ENCODE data around the gene ZNF610. TPM values are rescaled to one million over a fixed set of nuclear protein-coding genes. Genes with fewer than 3 reads are reported as not detected.
A peak's percentile ranks its signal among the peaks of the same experiment; 100 is the strongest.

Gene ZNF610
- total and polyA plus RNA-seq, 8 donors = 0.44 to 3.0 (median 0.89) TPM

GRCh38 chr19:52391135-52391534 lies 55.1 kb downstream of the ZNF610 start:
- Histone ChIP-seq H3K9me3 (no peaks in the 10 kb centered on the region), H3K27me3 (no peaks in the 10 kb centered on the region), H3K36me3 (no peaks in the 10 kb centered on the region), H3K4me1 (no peaks in the 10 kb centered on the region), H3K27ac (no peak overlapping the region), H3K4me3 (no peak overlapping the region)
- no peak for DNase-seq
- no peak for TF ChIP-seq CTCF (IDR thresholded peaks at IDR 0.05)
- ATAC-seq = no peak
- intact Hi-C loops (cut with DNase I) = no loop called here
- FAIRE-seq = no peak
- 39 to 60% methylated on average over 1 of the region's 1 CpG for WGBS, 2 donors

- no peaks in the 10 kb centered on the region for H3K4me1 ChIP-seq
- H3K27ac ChIP-seq = peak within 1 kb of the TSS; percentile 7 to 64 (median 42)
- H3K4me3 ChIP-seq = peak within 1 kb of the TSS; percentile 35 to 71 (median 58)
- H3K27me3 ChIP-seq = no peaks in the 10 kb centered on the region
- peak; percentile 90 to 99 (median 94) for DNase-seq
- H3K9me3 ChIP-seq = no peaks in the 10 kb centered on the region
- FAIRE-seq = no peak
- ATAC-seq = peak; percentile 100
- 0 to 1% methylated on average over 32 to 36 of the region's 36 CpGs for WGBS, 2 donors
- intact Hi-C loops (cut with DNase I) = no loop called here
- no peak for TF ChIP-seq CTCF (IDR thresholded peaks at IDR 0.05)
- H3K36me3 ChIP-seq = peaks cover under 1 to 10% (median 7%) of the 10 kb centered on the region in 3 donors
Observed at GRCh38 chr19:52397310-52398080, 61.5 kb downstream of the ZNF610 start, which contains the start of gene ZNF528. Gene ZNF528 (plus strand): TSS chr19:52397849. CDS start chr19:52402014, 4,165 bp downstream.

- no peak for TF ChIP-seq CTCF (IDR thresholded peaks at IDR 0.05)
- no peaks in the 10 kb centered on the region for H3K27me3 ChIP-seq
- peaks cover 3 to 16% (median 7%) of the 10 kb centered on the region in 3 donors for H3K36me3 ChIP-seq
- FAIRE-seq = no peak
- DNase-seq = peak in 1 of 6 donors; percentile 10
- intact Hi-C loops (cut with DNase I) = no loop called here
- WGBS, 2 donors = 3% methylated on average over 14 of the region's 14 CpGs
- H3K4me3 ChIP-seq = peak overlapping the region; percentile 35 to 71 (median 58)
- ATAC-seq = peak; percentile 39 to 50 (median 46)
- no peaks in the 10 kb centered on the region for H3K9me3 ChIP-seq
- peak overlapping the region; percentile 7 to 64 (median 42) for H3K27ac ChIP-seq
- H3K4me1 ChIP-seq = no peaks in the 10 kb centered on the region
Observed at GRCh38 chr19:52398081-52398441, 62.0 kb downstream of the ZNF610 start.

GRCh38 chr19:52410276-52410675 lies 74.2 kb downstream of the ZNF610 start:
- no peaks in the 10 kb centered on the region for H3K9me3 ChIP-seq
- DNase-seq (no peak), FAIRE-seq (no peak), ATAC-seq (no peak)
- no peak overlapping the region for H3K4me3 ChIP-seq
- H3K27me3 ChIP-seq = no peaks in the 10 kb centered on the region
- peaks cover 7 to 55% (median 24%) of the 10 kb centered on the region in 3 donors for H3K36me3 ChIP-seq
- H3K27ac ChIP-seq = no peak overlapping the region
- no peaks in the 10 kb centered on the region for H3K4me1 ChIP-seq
- WGBS, 2 donors = 97 to 100% methylated on average over 6 of the region's 6 CpGs
- TF ChIP-seq CTCF (IDR thresholded peaks at IDR 0.05) = no peak
- intact Hi-C loops (cut with DNase I) = no loop called here

GRCh38 chr19:52415711-52416110 lies 79.7 kb downstream of the ZNF610 start:
- H3K4me1 ChIP-seq = no peaks in the 10 kb centered on the region
- 88 to 90% methylated on average over 5 of the region's 5 CpGs for WGBS, 2 donors
- no peak for ATAC-seq
- no peak for DNase-seq
- H3K27me3 ChIP-seq = no peaks in the 10 kb centered on the region
- H3K9me3 ChIP-seq = peaks cover 0 to 8% (median 3%) of the 10 kb centered on the region in 4 donors
- intact Hi-C loops (cut with DNase I) = no loop called here
- H3K4me3 ChIP-seq = no peak overlapping the region
- H3K36me3 ChIP-seq = peaks cover 0 to 7% (median 0%) of the 10 kb centered on the region in 3 donors
- no peak overlapping the region for H3K27ac ChIP-seq
- no peak for FAIRE-seq
- TF ChIP-seq CTCF (IDR thresholded peaks at IDR 0.05) = no peak
